Fibroblast of lung (primary cell): ENCODE results near the gene LCN6.

Experiments used
- EZH2 ChIP-seq: IDR thresholded peaks from 2 replicates; pipeline ENCODE4 v1.5.1; 2012; ENCODE audit warnings: low read length, control low read depth, mild to moderate bottlenecking; ENCODE audit errors: missing control alignments
- TF ChIP-seq, protein P1 (sequence below), 2 donors: IDR thresholded peaks in 1 of 2; conservative IDR thresholded peaks in 1 of 2; 1 replicate in 1 of 2; 2 replicates in 1 of 2; pipeline ENCODE4 v1.5.1; 2011 to 2012; ENCODE audit warnings: low read length in 2 of 2, control low read depth in 1 of 2, inconsistent platforms in 1 of 2, low read depth in 1 of 2, mild to moderate bottlenecking in 1 of 2

DNA sequence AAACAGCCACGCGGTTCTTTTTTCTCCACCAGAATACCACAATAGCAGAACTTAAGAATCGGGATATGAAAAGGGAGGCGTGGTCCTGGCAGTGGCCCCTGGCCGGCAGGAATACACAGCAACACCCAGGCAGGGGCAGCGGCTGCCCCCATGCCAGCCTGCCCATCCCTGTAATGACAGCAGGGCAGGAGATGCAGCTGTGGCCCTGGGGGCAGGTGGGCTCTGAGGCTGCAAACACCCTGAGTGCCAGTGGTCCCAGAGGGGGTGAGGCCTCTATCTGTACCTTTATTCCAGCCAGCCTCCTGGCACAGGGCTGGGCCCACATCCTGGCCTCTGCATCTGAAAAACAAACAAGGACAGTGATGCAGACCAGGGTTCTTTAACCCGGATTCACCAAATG lies 23.6 kb downstream of the LCN6 start:
- TF ChIP-seq, protein P1, sequence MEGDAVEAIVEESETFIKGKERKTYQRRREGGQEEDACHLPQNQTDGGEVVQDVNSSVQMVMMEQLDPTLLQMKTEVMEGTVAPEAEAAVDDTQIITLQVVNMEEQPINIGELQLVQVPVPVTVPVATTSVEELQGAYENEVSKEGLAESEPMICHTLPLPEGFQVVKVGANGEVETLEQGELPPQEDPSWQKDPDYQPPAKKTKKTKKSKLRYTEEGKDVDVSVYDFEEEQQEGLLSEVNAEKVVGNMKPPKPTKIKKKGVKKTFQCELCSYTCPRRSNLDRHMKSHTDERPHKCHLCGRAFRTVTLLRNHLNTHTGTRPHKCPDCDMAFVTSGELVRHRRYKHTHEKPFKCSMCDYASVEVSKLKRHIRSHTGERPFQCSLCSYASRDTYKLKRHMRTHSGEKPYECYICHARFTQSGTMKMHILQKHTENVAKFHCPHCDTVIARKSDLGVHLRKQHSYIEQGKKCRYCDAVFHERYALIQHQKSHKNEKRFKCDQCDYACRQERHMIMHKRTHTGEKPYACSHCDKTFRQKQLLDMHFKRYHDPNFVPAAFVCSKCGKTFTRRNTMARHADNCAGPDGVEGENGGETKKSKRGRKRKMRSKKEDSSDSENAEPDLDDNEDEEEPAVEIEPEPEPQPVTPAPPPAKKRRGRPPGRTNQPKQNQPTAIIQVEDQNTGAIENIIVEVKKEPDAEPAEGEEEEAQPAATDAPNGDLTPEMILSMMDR (conservative IDR thresholded peaks at IDR 0.05 in 1 of 2, IDR thresholded peaks at IDR 0.05 in 1 of 2; ENCODE audit: low read depth in 1 of 2, low read length in 2 of 2): no peak
- TF ChIP-seq EZH2: no peak
